GM18519 (cell line): ENCODE data around the gene PCNX2.
A peak's percentile ranks its signal among the peaks of the same experiment; 100 is the strongest.

ENCODE experiments used
- ATAC-seq: cut with Tn5 transposase; IDR thresholded peaks from one replicate; pipeline ENCODE4 v1.9.1; 2021; ENCODE audit warnings: mild to moderate bottlenecking, moderate library complexity; ENCODE audit not compliant: unreplicated experiment, low FRiP score

Gene PCNX2

DNA sequence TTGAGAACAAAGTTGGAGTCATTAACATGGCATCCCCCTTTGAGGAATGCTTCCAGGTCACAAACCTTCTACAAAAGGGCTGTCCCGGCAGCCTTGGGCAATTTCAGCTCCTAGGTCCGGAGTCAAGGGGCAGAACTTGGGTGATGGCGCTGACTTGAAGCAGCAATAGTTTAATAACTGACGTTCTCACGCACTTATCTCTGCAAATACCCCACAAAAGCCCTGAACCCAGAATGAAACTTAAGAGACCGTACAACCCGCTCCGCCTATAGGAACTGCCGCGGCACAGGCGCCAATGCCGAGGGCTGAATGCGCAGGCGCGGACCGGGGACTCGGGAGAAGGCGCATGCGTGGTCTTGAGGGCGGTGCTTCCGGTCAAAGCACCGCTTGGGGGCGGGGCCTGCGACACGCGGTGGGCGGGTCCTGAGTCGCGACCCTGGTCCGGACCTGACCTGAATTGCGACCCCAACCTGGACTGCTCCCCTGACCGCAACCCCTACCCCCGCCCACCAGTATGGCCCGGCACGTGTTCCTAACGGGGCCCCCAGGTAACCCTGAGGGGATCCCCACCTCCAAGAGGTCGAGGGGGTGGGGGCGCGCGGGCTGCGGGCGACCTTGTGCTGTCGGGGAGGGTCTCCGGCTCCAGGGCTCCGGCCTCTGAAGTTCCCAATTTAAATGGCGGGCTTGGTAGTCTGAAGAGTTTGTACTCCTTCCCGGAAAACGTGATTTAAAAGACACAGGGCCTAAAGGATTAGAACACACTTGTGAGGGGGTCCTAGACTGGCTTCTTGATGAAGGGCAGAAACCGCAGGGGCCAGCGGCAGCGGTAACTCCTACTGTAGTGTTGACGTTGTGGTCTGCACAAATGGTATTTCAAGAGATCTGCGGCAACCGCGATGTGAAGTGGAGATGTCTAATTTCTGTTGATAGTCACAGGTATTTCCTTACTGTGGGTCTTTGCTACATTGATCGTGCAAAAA, 345.0 kb downstream of the PCNX2 start, which contains the start of gene NTPCR:
Gene NTPCR, plus strand, starts transcription at position 415 of the 980 bp plus-strand sequence. Its CDS starts 100 bp downstream, at position 515.
- ATAC-seq = peak; percentile 82

DNA sequence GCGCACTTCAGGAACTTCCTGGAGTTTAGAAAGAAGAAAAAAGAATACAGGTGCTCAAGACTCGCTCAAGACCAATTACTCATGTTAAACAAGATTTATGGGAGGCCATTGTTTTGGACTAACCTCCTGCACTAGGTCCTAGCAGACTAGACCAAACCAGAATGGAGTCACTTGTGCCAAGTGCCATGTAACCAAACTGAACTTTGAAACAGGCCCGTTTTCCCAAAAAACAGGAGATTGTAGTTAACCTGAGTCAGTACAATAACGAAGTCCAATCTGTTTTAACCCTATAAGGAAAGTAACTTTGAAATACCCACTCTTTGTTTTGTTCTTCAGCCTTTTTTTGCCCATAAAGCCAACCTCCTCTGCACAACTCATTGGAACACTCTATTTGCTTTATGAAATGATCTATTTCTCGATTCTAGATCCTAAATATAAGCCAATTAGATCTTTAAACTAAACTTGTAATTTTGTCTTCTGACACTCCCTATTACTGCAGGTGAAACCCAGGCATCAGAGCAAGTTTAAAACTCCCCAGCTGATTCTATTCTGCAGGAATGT, 345.8 kb downstream of the PCNX2 start:
- no peak for ATAC-seq

DNA sequence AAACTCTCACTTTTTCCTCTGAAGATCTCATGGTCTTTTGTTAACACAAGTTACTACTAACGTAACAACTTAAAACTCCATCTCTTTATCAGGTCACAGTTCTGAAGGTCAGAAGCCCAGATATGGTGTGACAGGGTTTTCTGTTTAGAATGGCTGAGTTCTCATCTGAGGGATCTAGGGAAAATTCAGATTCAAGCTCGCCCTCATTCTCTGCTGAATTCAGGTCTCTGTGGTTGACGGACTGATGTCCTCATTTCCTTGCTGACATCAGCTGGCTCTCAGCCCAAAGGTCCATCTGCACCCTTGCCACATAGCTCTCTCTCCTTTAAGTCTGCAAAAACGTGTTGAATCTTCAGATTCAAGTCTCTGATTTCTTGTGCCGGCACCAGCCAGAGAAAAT, 351.2 kb downstream of the PCNX2 start:
- no peak for ATAC-seq

DNA sequence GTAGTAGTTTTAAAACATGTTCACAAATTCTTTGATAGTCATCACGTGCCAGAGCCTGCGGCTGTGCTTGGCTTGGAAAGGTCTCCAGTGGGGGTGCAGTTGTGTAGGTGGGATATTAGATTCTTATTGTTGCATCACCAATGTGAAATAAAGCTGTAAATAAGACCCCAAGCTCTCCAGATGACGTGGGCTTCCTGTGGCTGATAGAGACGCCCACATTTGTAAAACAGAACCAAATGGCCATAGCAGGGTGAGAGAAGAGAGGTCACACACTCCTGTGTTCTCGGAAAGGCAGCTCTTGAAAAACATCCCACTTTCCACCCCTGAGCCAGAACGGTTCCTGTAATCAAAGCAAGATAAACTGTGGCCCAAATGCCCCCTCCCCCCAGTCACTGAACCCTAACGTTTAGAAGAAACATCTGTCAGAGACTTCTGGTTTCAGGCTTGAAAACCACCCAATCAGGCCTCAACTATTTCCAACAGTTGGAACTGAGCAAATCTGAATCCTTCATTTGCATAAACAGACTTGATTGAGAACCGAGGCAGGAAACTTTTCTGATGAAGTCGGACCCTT, 351.8 kb downstream of the PCNX2 start:
- peak; percentile 43 for ATAC-seq

DNA sequence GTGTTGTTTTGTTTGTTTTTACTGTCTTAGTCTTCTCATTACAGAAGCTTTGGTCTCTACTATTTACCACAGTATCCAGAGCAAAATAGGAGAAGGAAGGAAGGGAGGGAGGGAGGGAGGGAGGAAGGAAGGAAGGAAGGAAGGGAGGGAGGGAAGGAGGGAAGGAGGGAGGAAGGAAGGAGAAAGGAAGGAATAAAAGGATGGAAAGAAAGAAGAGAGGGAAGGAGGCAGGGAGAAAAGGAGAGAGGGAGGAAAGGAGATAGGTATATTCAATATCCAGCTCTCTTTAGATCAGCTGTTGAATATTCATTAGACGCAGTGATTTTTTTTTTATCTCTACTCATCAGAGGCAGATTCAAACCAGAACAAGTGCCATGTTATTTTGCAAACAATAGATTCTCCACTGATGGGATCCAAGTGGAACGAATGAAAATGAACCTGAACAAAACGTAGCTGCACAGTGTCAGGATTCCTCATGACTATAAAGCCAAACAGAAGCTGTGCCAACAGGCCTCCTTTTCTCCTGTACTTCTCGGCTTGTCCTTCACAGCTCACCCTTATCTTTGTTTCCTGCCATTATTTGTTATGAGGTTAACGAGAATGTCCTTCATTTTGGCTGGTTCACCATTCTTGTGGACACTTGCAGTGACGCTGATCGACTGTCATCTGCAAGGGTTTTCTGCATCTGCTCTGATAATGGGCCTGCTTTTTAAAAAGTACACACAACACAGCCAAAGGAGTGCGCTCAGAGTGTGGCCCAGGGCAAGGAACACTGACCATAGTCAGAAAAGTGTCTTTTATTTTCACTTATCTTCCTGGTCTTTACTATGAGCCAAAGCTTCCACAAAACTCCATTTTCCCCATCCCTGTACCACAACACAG, 352.9 kb downstream of the PCNX2 start:
- ATAC-seq = no peak

DNA sequence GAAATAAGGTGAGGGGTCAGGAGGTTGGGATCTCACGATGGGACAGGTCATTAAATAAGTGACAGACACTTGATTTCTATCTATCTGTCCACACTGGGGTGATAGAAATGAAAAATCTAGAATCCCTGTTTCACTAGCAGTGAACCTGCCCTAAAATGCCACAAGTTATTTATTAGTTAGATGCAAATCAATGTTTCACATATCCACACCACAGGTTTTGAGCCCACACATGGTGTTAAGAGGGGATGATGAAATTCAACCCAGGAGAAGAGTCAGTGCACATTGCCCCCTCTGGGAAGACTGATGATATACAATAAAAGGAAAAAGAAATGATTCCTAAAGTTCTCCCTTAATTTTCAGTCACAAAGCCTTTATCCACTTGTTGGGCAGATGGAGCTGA, 355.3 kb downstream of the PCNX2 start:
- ATAC-seq = no peak

DNA sequence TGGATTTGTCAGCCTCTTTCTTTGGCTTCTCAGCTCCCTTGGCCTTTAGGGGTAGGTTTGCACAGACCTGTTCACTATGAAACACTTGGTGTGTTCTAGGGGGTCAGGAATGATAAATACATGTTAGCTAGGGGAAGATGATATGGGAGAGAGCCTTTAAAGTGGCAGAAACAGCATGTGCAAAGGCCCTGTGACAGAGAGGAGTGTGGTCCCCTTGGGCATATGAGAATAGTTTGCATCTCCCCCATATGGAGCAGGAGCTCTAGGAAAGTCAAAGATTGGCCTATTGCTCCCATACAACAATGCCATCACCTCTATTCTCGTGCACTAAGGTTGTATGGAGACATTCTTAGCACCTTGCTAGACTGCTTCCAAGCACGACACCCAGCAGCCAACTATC, 355.8 kb downstream of the PCNX2 start:
- no peak for ATAC-seq

DNA sequence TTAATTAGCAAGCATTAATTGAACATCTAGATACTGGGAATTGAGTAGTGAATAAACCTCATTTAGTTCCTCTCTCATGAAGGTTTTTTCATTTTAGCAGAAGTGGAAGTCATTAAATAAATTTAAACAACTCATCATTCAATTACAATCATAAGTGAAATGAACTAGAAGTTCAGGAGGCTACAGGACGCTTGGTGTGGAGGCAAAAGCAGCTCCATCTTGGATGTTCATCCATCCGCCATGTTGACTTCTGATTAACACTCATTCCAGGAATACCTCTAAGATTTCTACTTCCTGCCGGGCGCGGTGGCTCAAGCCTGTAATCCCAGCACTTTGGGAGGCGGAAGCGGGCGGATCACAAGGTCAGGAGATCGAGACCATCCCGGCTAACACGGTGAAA, 356.6 kb downstream of the PCNX2 start:
- no peak for ATAC-seq

DNA sequence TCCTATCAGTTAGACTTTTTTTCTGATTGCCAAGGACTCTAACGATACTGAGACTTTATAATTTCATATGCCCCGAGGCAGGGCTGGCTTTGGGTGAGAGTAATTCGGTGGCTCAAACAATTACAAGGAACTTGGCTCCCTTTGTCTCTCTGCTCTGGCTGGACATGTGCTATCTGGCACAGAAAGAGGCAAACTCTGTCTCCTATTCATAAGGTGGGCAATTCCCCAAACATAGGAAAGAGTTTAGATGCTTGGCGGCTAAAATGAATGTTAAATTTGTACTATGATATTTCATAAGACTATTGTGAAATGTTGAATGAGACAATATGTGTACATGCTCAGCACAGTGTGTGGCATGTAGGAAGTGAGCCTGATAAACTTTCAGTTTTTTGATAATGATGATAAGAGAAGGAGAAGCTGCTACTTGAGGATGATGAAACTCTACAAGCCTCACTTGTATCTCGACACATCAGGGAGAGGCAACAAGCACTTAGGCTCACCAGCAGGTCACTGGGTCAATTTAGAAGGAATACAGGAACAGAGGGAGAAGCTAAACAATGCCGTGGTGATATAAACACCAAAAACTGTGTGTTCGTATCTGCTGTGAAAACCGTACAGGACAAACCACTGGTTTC, 357.7 kb downstream of the PCNX2 start:
- ATAC-seq = no peak

DNA sequence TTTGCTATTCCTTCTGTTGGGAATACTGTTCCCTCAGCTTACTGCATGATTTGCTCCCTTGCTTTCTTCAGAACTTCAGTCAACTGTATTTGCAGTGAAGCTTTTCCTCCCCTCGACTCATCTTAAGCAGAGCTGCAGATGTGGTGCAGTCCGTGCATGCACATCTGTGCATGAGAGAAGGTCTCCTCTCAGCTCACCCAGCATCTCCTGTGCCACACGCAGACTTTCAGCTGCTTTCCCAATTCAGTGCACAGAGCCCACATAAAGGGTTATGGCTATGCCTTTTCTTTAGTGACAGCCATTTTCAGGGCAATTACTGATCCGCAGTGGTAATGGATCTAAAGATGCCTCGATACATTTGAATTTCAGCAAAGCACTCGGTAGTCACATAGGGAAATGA, 358.6 kb downstream of the PCNX2 start:
- ATAC-seq = no peak
